Liver (tissue), 9 donors: Measurements from ENCODE around the gene METTL23. TPM values are rescaled to one million over a fixed set of nuclear protein-coding genes. Genes with fewer than 3 reads are reported as not detected.

Source experiments
- DNase-seq: peaks from one replicate; pipeline ENCODE4 v3.0.0-alpha.2; 2017; ENCODE audit warnings: low spot score
- H3K27ac ChIP-seq, 2 donors: one replicate each; pipeline ENCODE4 v1.7.0; 2013; ENCODE audit warnings: inconsistent platforms in 2 of 2, low read length in 2 of 2, control low read depth in 1 of 2, low read depth in 1 of 2, mild to moderate bottlenecking in 1 of 2
- H3K27me3 ChIP-seq, 4 donors: one replicate each; pipeline versions ENCODE4 v1.6.1 to v1.7.0; 2013; ENCODE audit warnings: low read length in 3 of 4, inconsistent platforms in 1 of 4, mild to moderate bottlenecking in 1 of 4, moderate library complexity in 1 of 4; ENCODE audit not compliant: control insufficient read depth in 4 of 4, insufficient read depth in 4 of 4
- H3K36me3 ChIP-seq, 4 donors: one replicate each; pipeline versions ENCODE4 v1.6.1 to v1.7.0; 2013; ENCODE audit warnings: low read length in 3 of 4, mild to moderate bottlenecking in 3 of 4, low read depth in 1 of 4, moderate library complexity in 1 of 4; ENCODE audit not compliant: control insufficient read depth in 4 of 4, insufficient read depth in 3 of 4
- H3K4me1 ChIP-seq, 4 donors: one replicate each; pipeline versions ENCODE4 v1.6.1 to v1.7.0; 2013; ENCODE audit warnings: low read length in 3 of 4, mild to moderate bottlenecking in 3 of 4, moderate library complexity in 1 of 4; ENCODE audit not compliant: control insufficient read depth in 4 of 4, insufficient read depth in 4 of 4
- H3K4me3 ChIP-seq, 3 donors: one replicate each; pipeline versions ENCODE4 v1.6.1 to v1.7.0; 2013; ENCODE audit warnings: low read length in 3 of 3, control low read depth in 1 of 3, low read depth in 1 of 3, mild to moderate bottlenecking in 1 of 3
- H3K9ac ChIP-seq, 2 donors: one replicate each; pipeline ENCODE4 v1.7.0; 2013; ENCODE audit warnings: low read length in 2 of 2, mild to moderate bottlenecking in 2 of 2, moderate library complexity in 2 of 2, control low read depth in 1 of 2, low read depth in 1 of 2
- H3K9me3 ChIP-seq, 4 donors: one replicate each; pipeline versions ENCODE4 v1.6.1 to v1.7.0; 2013; ENCODE audit warnings: low read length in 3 of 4; ENCODE audit not compliant: control insufficient read depth in 4 of 4
- ATF3 ChIP-seq: IDR thresholded peaks from 2 replicates; pipeline ENCODE4 v1.6.1; 2016; ENCODE audit warnings: antibody characterized with exemption
- CTCF ChIP-seq: fragments of 150-350 bp; IDR thresholded peaks from 2 replicates; pipeline ENCODE4 v1.5.1; 2017; ENCODE audit warnings: improper control_type of control experiment, low read depth, low read length; ENCODE audit not compliant: missing input control
- EGR1 ChIP-seq, 2 donors: IDR thresholded peaks; 2 replicates each; pipeline ENCODE4 v1.6.1; 2016 to 2018; ENCODE audit warnings: antibody characterized with exemption in 2 of 2, low read depth in 2 of 2
- FOXA1 ChIP-seq: IDR thresholded peaks from 2 replicates; pipeline ENCODE4 v1.6.1; 2016; ENCODE audit warnings: antibody characterized with exemption
- FOXA2 ChIP-seq: IDR thresholded peaks from 2 replicates; pipeline ENCODE4 v1.6.1; 2016; ENCODE audit warnings: antibody characterized with exemption
- JUND ChIP-seq, 2 donors: IDR thresholded peaks; 2 replicates each; pipeline ENCODE4 v1.6.1; 2016; ENCODE audit warnings: antibody characterized with exemption in 2 of 2
- RAD21 ChIP-seq, 2 donors: IDR thresholded peaks; 2 replicates each; pipeline ENCODE4 v1.6.1; 2016; ENCODE audit warnings: antibody characterized with exemption in 2 of 2, mild to moderate bottlenecking in 2 of 2
- REST ChIP-seq: IDR thresholded peaks from 2 replicates; pipeline ENCODE4 v1.6.1; 2016; ENCODE audit warnings: antibody characterized with exemption, mild to moderate bottlenecking
- SP1 ChIP-seq: IDR thresholded peaks from 2 replicates; pipeline ENCODE4 v1.6.1; 2018; ENCODE audit warnings: antibody characterized with exemption, mild to moderate bottlenecking
- TAF1 ChIP-seq: conservative IDR thresholded peaks from 2 replicates; pipeline ENCODE4 v1.6.1; 2016; ENCODE audit warnings: antibody characterized with exemption, mild to moderate bottlenecking
- WGBS: extraction: QIAGEN DNeasy Blood & Tissue Kit; methylation state at CpG from one replicate; pipeline ENCODE4 v1.1.7; 2013; 5-methylcytosine and 5-hydroxymethylcytosine counted together
- polyA plus RNA-seq, 2 donors: library from polyadenylated mRNA; stranded (reverse) in 1 of 2; unstranded in 1 of 2; fragments of 200-250 nt in 1 of 2; fragments of >200 nt in 1 of 2; fragmentation: Nextera tagmentation in 1 of 2; extraction: Ambion mirVana in 1 of 2; gene quantifications; one replicate each; pipeline versions ENCODE4 v1.2.1 to v1.2.3, GENCODE V29; 2013 to 2015
- total RNA-seq, 2 donors: library from RNA; depleted of rRNA; stranded (reverse); fragments of >200 nt; gene quantifications; one replicate each; pipeline ENCODE4 v1.2.3, GENCODE V29; 2014
- TF ChIP-seq, protein P1 (sequence below): IDR thresholded peaks from 2 replicates; pipeline ENCODE4 v1.6.1; 2016; ENCODE audit warnings: antibody characterized with exemption
- donor health status: healthy.
- donor health status: healthy.
- donor health status: healthy.
- donor health status: healthy.
- donor health status: healthy.

The METTL23 gene
- total and polyA plus RNA-seq, 4 donors, result 15.6 to 37.2 (median 22.1) TPM

GRCh38 chr17:76683011-76683755 lies 43.5 kb upstream of the METTL23 start (continued):
- TF ChIP-seq ATF3, result no peak
- no peak for TF ChIP-seq JUND (IDR thresholded peaks at IDR 0.05)
- TF ChIP-seq FOXA1, result no peak

- TF ChIP-seq ATF3 (no peak), FOXA2 (no peak), SP1 (no peak), EGR1 (IDR thresholded peaks at IDR 0.05; ENCODE audit: low read depth in 2 of 2) (no peak), RAD21 (IDR thresholded peaks at IDR 0.05) (no peak), TAF1 (no peak), REST (no peak), CTCF (no peak), FOXA1 (no peak)
- TF ChIP-seq, protein P1, sequence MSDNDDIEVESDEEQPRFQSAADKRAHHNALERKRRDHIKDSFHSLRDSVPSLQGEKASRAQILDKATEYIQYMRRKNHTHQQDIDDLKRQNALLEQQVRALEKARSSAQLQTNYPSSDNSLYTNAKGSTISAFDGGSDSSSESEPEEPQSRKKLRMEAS, result no peak
- no peaks in the 10 kb centered on the region for H3K4me1 ChIP-seq
These were observed 42.5 kb upstream of the METTL23 start for GRCh38 chr17:76683921-76684745.

DNA sequence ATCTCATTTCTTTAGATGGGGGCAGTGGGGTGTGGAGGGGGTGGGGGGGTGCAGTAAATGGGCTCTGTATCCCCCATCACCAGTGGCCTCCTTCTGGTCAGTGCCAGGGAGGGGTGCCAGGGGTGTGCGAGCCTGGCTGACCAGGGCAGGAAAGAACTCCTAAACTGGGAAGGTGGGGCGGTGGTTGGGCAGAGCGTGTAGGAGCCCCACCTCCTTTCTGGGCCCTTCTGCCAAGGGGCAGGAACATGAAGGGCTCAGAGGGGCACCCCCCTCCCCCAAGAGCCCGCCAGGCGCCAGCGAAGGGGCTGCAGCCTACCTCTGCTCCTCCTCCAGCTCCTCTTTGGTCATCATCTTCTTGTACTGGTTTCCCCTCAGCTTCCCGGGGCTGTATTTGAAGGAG lies 41.9 kb upstream of the METTL23 start:
- no peaks in the 10 kb centered on the region for H3K36me3 ChIP-seq
- no peak overlapping the region for H3K9ac ChIP-seq
- no peak overlapping the region for H3K27ac ChIP-seq
- 95% methylated on average over 7 of the region's 7 CpGs for WGBS
- H3K9me3 ChIP-seq, result no peaks in the 10 kb centered on the region
- no peak for TF ChIP-seq FOXA2
- no peak for TF ChIP-seq EGR1 (IDR thresholded peaks at IDR 0.05; ENCODE audit: low read depth in 2 of 2)
- H3K27me3 ChIP-seq, result no peaks in the 10 kb centered on the region
- no peak overlapping the region for H3K4me3 ChIP-seq
- DNase-seq, result no peak
- H3K4me1 ChIP-seq, result no peaks in the 10 kb centered on the region

More at GRCh38 chr17:76683921-76684745, 42.5 kb upstream of the METTL23 start:
- 93% methylated on average over 25 of the region's 25 CpGs for WGBS
- DNase-seq, result no peak
- Histone ChIP-seq H3K27ac (no peak overlapping the region), H3K4me3 (no peak overlapping the region), H3K9ac (no peak overlapping the region), H3K36me3 (no peaks in the 10 kb centered on the region), H3K9me3 (no peaks in the 10 kb centered on the region), H3K27me3 (no peaks in the 10 kb centered on the region)
